Measurements from ENCODE around the gene STK11IP. TPM values are rescaled to one million over a fixed set of nuclear protein-coding genes. Genes with fewer than 3 reads are reported as not detected.

The STK11IP gene
- total RNA-seq, 1 donor: 22.1 TPM

GRCh38 chr2:219551441-219552381 lies 45.9 kb upstream of the STK11IP start:
- peak overlapping the region; percentile 45 for H3K27ac ChIP-seq (ENCODE audit: low read depth, low read length)
- H3K36me3 ChIP-seq (ENCODE audit: insufficient read depth, low read length): no peaks in the 10 kb centered on the region
- DNase-seq (ENCODE audit: insufficient read length, low spot score, missing footprints): peak; percentile 95

DNA sequence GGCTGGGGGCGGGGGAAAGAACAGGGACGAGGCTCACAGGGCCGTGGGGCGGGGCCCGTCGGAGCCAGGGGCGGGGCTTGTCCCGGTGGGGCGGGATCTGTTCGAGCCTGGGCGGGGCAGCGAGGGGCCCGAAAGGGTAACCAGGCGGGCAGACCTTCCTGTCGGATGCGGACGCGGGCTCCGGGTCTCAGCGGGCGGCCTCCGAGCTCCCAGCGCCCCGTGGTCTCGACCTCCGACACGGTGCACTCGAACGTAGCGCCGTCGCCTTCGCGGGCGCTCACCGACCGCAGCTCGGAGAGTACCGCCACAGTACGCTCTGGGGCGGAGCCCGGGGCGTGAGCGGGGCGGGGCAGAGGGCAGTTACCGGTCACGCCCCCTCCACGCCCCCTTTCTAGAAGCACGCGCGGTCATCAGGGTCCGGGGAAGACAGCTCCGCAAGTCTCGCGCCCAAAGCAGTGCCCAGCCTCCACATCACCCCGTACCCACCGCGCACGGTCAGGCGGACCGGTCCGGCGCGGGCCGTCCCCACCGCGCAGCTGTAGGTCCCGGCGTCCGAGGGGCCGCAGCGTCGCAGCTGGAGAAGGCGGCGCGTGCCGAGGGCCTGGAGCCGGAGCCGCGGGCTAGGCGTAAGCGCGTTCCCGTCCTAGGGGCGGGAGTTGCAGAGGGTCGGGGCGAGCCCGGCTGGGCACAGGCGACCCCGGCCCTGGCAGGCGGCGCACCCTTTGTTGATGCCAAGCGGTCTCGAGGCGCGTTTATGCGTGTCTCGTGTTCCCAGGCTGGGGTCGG lies 45.1 kb upstream of the STK11IP start:
- Histone ChIP-seq H3K4me1 (ENCODE audit: insufficient read depth, low read length) (peaks cover 13% of the 10 kb centered on the region), H3K9me3 (ENCODE audit: low read depth, low read length) (no peaks in the 10 kb centered on the region), H3K36me3 (ENCODE audit: insufficient read depth, low read length) (no peaks in the 10 kb centered on the region), H3K27ac (ENCODE audit: low read depth, low read length) (no peak overlapping the region), H3K79me2 (ENCODE audit: insufficient read depth, low read length) (no peaks in the 10 kb centered on the region), H4K20me1 (ENCODE audit: insufficient read depth, low read length) (peaks cover 2% of the 10 kb centered on the region), H2AFZ (ENCODE audit: low read length) (peak overlapping the region; percentile 85), H3K4me3 (ENCODE audit: insufficient read depth, low read length) (peak overlapping the region; percentile 76), H3K27me3 (ENCODE audit: insufficient read depth, low read length) (peaks cover 2% of the 10 kb centered on the region), H3K4me2 (ENCODE audit: insufficient read depth, low read length) (peak overlapping the region; percentile 88)
- TF ChIP-seq, protein P1, sequence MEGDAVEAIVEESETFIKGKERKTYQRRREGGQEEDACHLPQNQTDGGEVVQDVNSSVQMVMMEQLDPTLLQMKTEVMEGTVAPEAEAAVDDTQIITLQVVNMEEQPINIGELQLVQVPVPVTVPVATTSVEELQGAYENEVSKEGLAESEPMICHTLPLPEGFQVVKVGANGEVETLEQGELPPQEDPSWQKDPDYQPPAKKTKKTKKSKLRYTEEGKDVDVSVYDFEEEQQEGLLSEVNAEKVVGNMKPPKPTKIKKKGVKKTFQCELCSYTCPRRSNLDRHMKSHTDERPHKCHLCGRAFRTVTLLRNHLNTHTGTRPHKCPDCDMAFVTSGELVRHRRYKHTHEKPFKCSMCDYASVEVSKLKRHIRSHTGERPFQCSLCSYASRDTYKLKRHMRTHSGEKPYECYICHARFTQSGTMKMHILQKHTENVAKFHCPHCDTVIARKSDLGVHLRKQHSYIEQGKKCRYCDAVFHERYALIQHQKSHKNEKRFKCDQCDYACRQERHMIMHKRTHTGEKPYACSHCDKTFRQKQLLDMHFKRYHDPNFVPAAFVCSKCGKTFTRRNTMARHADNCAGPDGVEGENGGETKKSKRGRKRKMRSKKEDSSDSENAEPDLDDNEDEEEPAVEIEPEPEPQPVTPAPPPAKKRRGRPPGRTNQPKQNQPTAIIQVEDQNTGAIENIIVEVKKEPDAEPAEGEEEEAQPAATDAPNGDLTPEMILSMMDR (IDR thresholded peaks at IDR 0.05; ENCODE audit: extremely low read depth, low read depth, low read length): no peak
- DNase-seq (ENCODE audit: insufficient read length, low spot score, missing footprints): peak; percentile 99

More at GRCh38 chr2:219551441-219552381, 45.9 kb upstream of the STK11IP start:
- H3K27me3 ChIP-seq (ENCODE audit: insufficient read depth, low read length): peaks cover 2% of the 10 kb centered on the region
- peak overlapping the region; percentile 88 for H3K4me2 ChIP-seq (ENCODE audit: insufficient read depth, low read length)
- peaks cover 2% of the 10 kb centered on the region for H4K20me1 ChIP-seq (ENCODE audit: insufficient read depth, low read length)
- H2AFZ ChIP-seq (ENCODE audit: low read length): peak overlapping the region; percentile 85
- peak overlapping the region; percentile 76 for H3K4me3 ChIP-seq (ENCODE audit: insufficient read depth, low read length)
- no peaks in the 10 kb centered on the region for H3K9me3 ChIP-seq (ENCODE audit: low read depth, low read length)
- TF ChIP-seq, protein P1 (IDR thresholded peaks at IDR 0.05; ENCODE audit: extremely low read depth, low read depth, low read length): no peak
- no peaks in the 10 kb centered on the region for H3K79me2 ChIP-seq (ENCODE audit: insufficient read depth, low read length)
- H3K4me1 ChIP-seq (ENCODE audit: insufficient read depth, low read length): peaks cover 13% of the 10 kb centered on the region

DNA sequence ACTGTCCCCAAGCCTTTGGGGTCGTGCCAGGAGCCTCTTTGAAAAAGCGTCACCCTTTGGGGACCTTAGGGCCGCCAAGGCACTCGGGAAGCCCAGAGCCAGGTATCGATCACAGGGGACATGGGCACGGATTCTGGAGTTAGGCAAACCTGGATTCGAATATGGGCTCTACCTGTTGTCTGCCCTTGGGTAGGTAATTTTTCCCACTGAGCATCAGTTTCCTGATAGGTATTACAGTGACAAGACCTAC lies 44.6 kb upstream of the STK11IP start:
- peak overlapping the region; percentile 88 for H3K4me2 ChIP-seq (ENCODE audit: insufficient read depth, low read length)
- TF ChIP-seq, protein P1 (IDR thresholded peaks at IDR 0.05; ENCODE audit: extremely low read depth, low read depth, low read length): no peak
- no peaks in the 10 kb centered on the region for H3K36me3 ChIP-seq (ENCODE audit: insufficient read depth, low read length)
- no peaks in the 10 kb centered on the region for H3K79me2 ChIP-seq (ENCODE audit: insufficient read depth, low read length)
- H3K4me1 ChIP-seq (ENCODE audit: insufficient read depth, low read length): peaks cover 13% of the 10 kb centered on the region
- H2AFZ ChIP-seq (ENCODE audit: low read length): no peak overlapping the region
- peaks cover 2% of the 10 kb centered on the region for H3K27me3 ChIP-seq (ENCODE audit: insufficient read depth, low read length)
- peaks cover 2% of the 10 kb centered on the region for H4K20me1 ChIP-seq (ENCODE audit: insufficient read depth, low read length)
- no peak overlapping the region for H3K27ac ChIP-seq (ENCODE audit: low read depth, low read length)
- DNase-seq (ENCODE audit: insufficient read length, low spot score, missing footprints): no peak
- H3K4me3 ChIP-seq (ENCODE audit: insufficient read depth, low read length): peak overlapping the region; percentile 76
- H3K9me3 ChIP-seq (ENCODE audit: low read depth, low read length): no peaks in the 10 kb centered on the region

DNA sequence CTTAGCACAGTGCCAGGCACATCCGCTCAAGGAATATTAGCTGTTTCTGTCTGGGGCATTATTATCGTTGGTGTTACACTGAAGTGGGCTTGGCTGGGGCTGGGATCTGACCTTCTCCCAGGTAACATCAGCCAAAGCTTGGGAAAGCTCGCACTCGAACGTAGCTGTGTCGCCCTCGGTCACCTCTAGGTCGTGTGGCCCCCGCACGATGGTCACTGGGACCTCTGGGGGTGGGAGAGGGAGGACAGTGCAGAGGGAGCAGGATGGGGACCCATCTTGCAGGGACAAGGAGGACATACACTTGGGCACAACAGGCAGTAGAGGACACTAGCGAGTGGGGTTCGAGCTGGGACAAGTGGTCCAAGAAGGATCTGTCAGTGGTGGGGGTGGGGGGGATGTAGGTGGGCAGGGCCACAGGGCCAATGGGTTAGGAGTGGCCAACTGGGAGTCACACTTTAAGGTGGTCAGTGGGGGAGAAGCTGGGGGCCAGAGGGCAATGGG lies 44.1 kb upstream of the STK11IP start:
- TF ChIP-seq, protein P1 (IDR thresholded peaks at IDR 0.05; ENCODE audit: extremely low read depth, low read depth, low read length): no peak
- Histone ChIP-seq H4K20me1 (ENCODE audit: insufficient read depth, low read length) (peaks cover 2% of the 10 kb centered on the region), H3K4me3 (ENCODE audit: insufficient read depth, low read length) (no peak overlapping the region), H3K9me3 (ENCODE audit: low read depth, low read length) (no peaks in the 10 kb centered on the region), H3K79me2 (ENCODE audit: insufficient read depth, low read length) (no peaks in the 10 kb centered on the region), H2AFZ (ENCODE audit: low read length) (no peak overlapping the region), H3K4me2 (ENCODE audit: insufficient read depth, low read length) (no peak overlapping the region), H3K4me1 (ENCODE audit: insufficient read depth, low read length) (peaks cover 13% of the 10 kb centered on the region), H3K27ac (ENCODE audit: low read depth, low read length) (no peak overlapping the region), H3K36me3 (ENCODE audit: insufficient read depth, low read length) (no peaks in the 10 kb centered on the region), H3K27me3 (ENCODE audit: insufficient read depth, low read length) (peaks cover 2% of the 10 kb centered on the region)
- no peak for DNase-seq (ENCODE audit: insufficient read length, low spot score, missing footprints)
